Chondrocyte (in vitro differentiated cells): ENCODE data around the gene AFF1. TPM values are rescaled to one million over a fixed set of nuclear protein-coding genes. Genes with fewer than 3 reads are reported as not detected.
A peak's percentile ranks its signal among the peaks of the same experiment; 100 is the strongest.

Experiments used
- DNase-seq: peaks from one replicate; pipeline ENCODE4 v3.0.0; 2021; ENCODE audit warnings: mixed read lengths, low spot score
- H3K27ac Mint-ChIP-seq: one replicate; pipeline ENCODE4 v1.8.0; 2021; ENCODE audit warnings: mild to moderate bottlenecking, moderate library complexity, mixed read lengths; ENCODE audit not compliant: unreplicated experiment
- H3K27me3 Mint-ChIP-seq: 2 replicates; pipeline ENCODE4 v1.8.0; 2021; ENCODE audit warnings: low read depth, mixed read lengths
- H3K36me3 Mint-ChIP-seq: 2 replicates; pipeline ENCODE4 v1.8.0; 2021; ENCODE audit warnings: low read depth, mixed read lengths
- H3K4me1 Mint-ChIP-seq: 2 replicates; pipeline ENCODE4 v1.8.0; 2021; ENCODE audit warnings: low read depth, mild to moderate bottlenecking, mixed read lengths
- H3K4me3 Mint-ChIP-seq: one replicate; pipeline ENCODE4 v1.8.0; 2021; ENCODE audit warnings: mild to moderate bottlenecking, moderate library complexity, mixed read lengths; ENCODE audit not compliant: unreplicated experiment
- H3K9me3 Mint-ChIP-seq: 2 replicates; pipeline ENCODE4 v1.8.0; 2021; ENCODE audit warnings: low read depth, mixed read lengths
- CTCF ChIP-seq: fragments of 200-600 bp; sonication (generic); IDR thresholded peaks from 2 replicates; pipeline ENCODE4 v1.5.0; 2021; ENCODE audit warnings: antibody characterized with exemption, mild to moderate bottlenecking, moderate library complexity
- total RNA-seq: library from RNA; stranded (reverse); gene quantifications from 3 replicates; pipeline ENCODE4 v1.2.1, GENCODE V29; 2021

AFF1 gene
- total RNA-seq, 1 donor from 2014 or later: 25.9 TPM

DNA sequence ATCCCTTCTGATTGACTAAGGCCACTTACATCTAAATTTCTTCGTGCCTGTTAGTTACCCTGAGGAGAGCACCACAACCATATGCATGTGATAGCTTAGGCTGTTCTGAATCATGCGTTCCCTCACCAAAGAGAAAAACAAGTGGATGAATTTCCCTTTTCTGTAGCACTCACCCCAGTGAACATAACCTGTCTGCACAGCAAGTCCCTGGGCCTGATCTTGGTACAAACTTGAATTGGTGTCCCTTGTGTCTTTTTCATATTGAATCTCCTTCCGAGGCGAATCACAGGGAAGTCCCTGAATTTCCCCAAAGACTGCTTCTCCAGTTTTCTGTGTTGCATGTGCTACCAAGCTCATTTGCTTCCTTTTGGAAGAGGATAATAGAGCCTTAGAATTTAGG, 185.2 kb downstream of the AFF1 start:
- DNase-seq: no peak
- Mint-ChIP-seq H3K4me1 (peaks cover 87% of the 10 kb centered on the region), H3K4me3 (no peak overlapping the region), H3K9me3 (no peaks in the 10 kb centered on the region), H3K27me3 (no peaks in the 10 kb centered on the region), H3K36me3 (peaks cover under 1% of the 10 kb centered on the region), H3K27ac (peak overlapping the region; percentile 74)
- no peak for TF ChIP-seq CTCF

DNA sequence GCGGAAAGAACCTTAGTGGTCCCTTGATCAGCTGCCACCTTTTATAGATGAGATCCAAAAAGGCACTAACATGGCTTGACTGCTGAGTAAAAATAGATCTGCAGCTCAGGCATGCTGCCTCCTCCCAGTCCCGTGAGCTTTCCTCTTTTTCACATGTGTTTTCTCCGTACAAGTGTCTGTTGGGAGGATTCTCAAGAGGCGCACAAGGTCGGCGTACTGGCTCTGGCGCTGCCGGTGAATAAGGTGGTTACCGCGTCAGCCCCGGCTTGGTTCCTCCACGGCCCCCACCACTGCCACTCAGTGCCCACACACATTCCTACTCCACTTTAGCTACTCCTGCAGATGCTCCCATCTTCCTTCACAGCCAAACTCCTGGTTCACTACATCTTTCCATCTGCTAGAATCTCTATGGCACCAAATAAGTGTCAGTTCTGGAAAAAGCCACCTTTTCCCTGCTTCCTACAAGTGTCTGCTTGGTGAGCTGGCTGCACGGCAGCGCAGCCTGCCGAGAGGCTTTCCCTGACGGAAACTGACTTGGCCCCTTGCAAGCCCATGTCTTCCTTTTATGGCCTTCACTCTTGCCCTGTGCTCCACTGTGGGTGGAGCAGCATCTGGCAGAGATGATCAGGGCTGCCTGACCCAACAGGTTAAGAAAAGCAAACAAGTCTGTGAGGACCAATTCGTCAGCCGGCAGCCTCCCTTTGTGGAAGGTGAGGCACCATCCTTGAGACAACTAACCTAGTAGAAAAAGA, 185.8 kb downstream of the AFF1 start:
- no peak for DNase-seq
- H3K27ac Mint-ChIP-seq: peak overlapping the region; percentile 74
- H3K9me3 Mint-ChIP-seq: no peaks in the 10 kb centered on the region
- peak overlapping the region; percentile 44 for H3K4me3 Mint-ChIP-seq
- no peak for TF ChIP-seq CTCF
- peaks cover 87% of the 10 kb centered on the region for H3K4me1 Mint-ChIP-seq
- no peaks in the 10 kb centered on the region for H3K27me3 Mint-ChIP-seq
- H3K36me3 Mint-ChIP-seq: peaks cover 5% of the 10 kb centered on the region

- H3K4me3 Mint-ChIP-seq: no peak overlapping the region
- no peaks in the 10 kb centered on the region for H3K9me3 Mint-ChIP-seq
- no peaks in the 10 kb centered on the region for H3K27me3 Mint-ChIP-seq
- H3K4me1 Mint-ChIP-seq: peaks cover 78% of the 10 kb centered on the region
- no peak for TF ChIP-seq CTCF
- peak overlapping the region; percentile 86 for H3K27ac Mint-ChIP-seq
- no peak for DNase-seq
- H3K36me3 Mint-ChIP-seq: peaks cover 9% of the 10 kb centered on the region
Observed at GRCh38 chr4:87121341-87122065, 186.7 kb downstream of the AFF1 start.

DNA sequence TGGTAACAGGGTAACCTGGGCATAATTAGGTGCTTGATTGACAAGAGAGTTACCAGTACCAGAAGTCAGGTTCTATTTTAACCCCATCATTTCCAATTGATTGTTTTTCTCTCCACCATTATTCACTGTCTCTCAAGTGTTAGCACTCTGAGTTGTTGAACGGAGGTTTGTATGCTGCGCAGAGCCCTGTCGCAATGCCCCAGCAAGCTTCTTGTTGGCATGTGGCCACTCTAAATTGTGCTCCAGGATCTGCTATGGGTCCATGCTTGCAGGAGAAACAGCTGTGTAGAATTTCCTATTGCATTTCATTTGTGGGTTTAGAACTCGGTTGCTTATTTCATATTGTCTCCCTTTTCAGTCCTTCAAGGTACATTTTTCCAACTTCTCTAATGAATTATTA, 187.4 kb downstream of the AFF1 start:
- Mint-ChIP-seq H3K4me1 (peaks cover 70% of the 10 kb centered on the region), H3K27me3 (no peaks in the 10 kb centered on the region), H3K4me3 (no peak overlapping the region), H3K9me3 (no peaks in the 10 kb centered on the region), H3K36me3 (peaks cover 14% of the 10 kb centered on the region), H3K27ac (peak overlapping the region; percentile 49)
- no peak for TF ChIP-seq CTCF
- no peak for DNase-seq

DNA sequence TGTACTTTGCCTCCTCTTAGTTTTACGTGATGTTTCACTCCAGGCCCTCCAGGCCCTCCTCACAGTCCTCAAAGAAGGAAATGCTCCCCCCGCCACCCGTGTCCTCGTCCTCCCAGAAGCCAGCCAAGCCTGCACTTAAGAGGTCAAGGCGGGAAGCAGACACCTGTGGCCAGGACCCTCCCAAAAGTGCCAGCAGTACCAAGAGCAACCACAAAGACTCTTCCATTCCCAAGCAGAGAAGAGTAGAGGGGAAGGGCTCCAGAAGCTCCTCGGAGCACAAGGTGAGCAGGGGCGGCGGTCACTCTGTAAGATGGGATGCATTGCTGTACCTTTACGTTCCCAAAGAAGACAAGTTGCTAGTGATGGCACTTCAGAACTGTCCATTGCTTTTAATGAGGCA, 191.2 kb downstream of the AFF1 start:
- Mint-ChIP-seq H3K4me3 (no peak overlapping the region), H3K36me3 (peaks cover 26% of the 10 kb centered on the region), H3K27me3 (no peaks in the 10 kb centered on the region), H3K9me3 (no peaks in the 10 kb centered on the region), H3K27ac (no peak overlapping the region), H3K4me1 (peaks cover 33% of the 10 kb centered on the region)
- no peak for DNase-seq
- no peak for TF ChIP-seq CTCF
